ENCODE data around the gene MARS1.

DNA sequence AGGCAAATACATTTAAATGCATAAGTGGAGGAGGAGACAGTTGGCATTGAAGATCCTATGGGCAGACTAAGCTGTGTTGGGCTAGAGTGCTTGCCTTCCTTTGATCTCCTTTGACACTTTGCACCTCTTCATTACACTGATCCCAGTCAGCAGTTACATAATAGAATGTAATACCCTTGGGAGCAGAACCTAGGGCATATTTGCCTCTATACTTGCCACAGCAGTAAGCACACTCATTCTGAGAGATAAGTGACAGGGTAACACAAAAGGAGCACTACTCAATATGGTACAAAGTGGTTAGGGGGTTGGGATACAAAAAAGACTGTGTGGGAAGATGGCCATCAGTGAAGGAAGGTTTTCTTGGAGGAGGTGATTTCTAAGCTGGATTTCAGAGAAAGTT lies 9.0 kb downstream of the MARS1 start:
- TF ChIP-seq CTCF (IDR thresholded peaks at IDR 0.05) (no peak), POLR2A (IDR thresholded peaks at IDR 0.05) (no peak)

Measured in esophagus squamous epithelium (tissue), 4 donors.